Measurements from ENCODE around the gene MEPCE.
A peak's percentile ranks its signal among the peaks of the same experiment; 100 is the strongest.

MEPCE gene

DNA sequence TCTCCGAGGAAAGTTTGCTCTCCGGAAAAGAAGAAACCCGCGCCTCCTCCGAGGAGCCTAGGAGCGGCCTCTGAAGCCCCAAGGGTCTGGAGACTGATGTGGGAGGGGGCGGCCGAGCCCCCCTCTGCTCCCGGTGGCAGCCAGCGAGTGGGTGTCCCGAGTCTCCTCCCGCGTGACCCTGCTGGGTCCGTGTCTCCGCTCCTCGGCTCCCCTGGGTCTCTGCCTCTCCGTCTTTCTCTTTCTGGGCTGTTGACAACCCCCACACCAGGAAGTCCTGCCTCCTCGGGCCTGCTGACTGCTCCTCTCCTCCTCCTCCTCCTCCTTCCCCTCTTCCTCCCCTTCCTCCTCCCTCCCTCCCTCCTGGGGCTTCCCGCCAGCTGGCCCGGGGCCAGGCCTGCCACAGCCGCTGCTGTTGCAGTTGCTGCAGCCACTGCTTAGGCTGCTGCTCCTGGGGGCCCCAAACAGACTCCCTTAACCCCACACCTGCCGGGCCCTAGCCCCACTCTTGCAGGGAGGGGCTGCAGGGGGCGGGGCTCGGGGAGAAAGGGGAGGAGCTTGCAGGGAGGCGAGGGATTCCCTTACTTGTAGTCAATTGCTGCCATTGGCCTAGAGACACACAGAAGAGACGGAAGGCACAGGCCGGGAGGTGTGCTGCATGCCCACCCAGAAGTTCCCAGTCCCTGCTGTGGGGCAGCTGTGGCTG, 49.5 kb downstream of the MEPCE start, which contains the start of gene TSC22D4:
Gene TSC22D4, minus strand, starts transcription at position 257 of the 703 bp plus-strand sequence. CDS start 1,176 bp downstream, outside the sequence.
- peak; percentile 76 for DNase-seq (ENCODE audit: extremely low read depth, low read depth)
- H3K4me3 ChIP-seq (replicated peaks; ENCODE audit: low read depth, low read length): peak within 1 kb of the TSS; percentile 84
- TF ChIP-seq, protein P1, sequence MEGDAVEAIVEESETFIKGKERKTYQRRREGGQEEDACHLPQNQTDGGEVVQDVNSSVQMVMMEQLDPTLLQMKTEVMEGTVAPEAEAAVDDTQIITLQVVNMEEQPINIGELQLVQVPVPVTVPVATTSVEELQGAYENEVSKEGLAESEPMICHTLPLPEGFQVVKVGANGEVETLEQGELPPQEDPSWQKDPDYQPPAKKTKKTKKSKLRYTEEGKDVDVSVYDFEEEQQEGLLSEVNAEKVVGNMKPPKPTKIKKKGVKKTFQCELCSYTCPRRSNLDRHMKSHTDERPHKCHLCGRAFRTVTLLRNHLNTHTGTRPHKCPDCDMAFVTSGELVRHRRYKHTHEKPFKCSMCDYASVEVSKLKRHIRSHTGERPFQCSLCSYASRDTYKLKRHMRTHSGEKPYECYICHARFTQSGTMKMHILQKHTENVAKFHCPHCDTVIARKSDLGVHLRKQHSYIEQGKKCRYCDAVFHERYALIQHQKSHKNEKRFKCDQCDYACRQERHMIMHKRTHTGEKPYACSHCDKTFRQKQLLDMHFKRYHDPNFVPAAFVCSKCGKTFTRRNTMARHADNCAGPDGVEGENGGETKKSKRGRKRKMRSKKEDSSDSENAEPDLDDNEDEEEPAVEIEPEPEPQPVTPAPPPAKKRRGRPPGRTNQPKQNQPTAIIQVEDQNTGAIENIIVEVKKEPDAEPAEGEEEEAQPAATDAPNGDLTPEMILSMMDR (IDR thresholded peaks at IDR 0.05; ENCODE audit: low read depth, low read length, missing control alignments): no peak

DNA sequence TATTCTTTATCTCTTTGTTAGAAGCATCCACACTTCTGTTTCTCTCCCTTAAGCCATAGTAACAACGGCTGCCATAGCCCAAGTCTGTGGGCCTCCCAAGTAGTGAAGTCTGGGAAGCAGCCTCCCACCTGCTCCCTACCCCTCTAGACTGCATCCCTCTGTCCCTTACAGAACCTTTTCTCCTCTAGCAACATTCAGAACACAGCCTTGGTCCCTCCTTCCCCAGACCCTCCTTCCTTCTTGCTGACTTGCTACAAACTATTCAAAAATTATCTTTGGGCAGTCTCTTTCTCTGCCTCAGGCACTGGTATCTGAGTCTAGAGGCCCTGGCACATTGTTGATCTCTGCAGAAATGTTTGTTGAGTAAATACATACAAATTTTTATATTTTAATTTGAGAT, 51.8 kb downstream of the MEPCE start:
- H3K4me3 ChIP-seq (replicated peaks; ENCODE audit: low read depth, low read length): no peak overlapping the region
- no peak for DNase-seq (ENCODE audit: extremely low read depth, low read depth)
- TF ChIP-seq, protein P1 (IDR thresholded peaks at IDR 0.05; ENCODE audit: low read depth, low read length, missing control alignments): no peak

DNA sequence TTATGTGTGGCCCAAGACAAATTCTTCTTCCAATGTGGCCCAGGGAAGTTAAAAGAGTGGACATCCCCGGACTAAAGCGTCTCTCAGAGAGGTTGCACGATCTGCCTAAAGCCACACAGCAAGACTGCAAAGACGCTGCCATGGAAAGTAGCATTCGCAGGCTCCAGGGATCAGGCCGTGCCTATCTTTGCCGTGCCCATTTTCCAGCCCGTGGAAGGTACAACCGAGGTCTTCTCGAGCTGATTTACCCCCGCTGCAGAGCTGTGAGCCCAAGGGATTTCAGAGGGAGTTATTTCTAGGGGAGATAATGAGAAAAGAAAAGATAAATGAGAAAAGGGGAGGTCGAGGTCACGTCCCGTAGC, 53.1 kb downstream of the MEPCE start:
- DNase-seq (ENCODE audit: extremely low read depth, low read depth): no peak
- H3K4me3 ChIP-seq (replicated peaks; ENCODE audit: low read depth, low read length): peak overlapping the region; percentile 39
- TF ChIP-seq, protein P1 (IDR thresholded peaks at IDR 0.05; ENCODE audit: low read depth, low read length, missing control alignments): no peak

DNA sequence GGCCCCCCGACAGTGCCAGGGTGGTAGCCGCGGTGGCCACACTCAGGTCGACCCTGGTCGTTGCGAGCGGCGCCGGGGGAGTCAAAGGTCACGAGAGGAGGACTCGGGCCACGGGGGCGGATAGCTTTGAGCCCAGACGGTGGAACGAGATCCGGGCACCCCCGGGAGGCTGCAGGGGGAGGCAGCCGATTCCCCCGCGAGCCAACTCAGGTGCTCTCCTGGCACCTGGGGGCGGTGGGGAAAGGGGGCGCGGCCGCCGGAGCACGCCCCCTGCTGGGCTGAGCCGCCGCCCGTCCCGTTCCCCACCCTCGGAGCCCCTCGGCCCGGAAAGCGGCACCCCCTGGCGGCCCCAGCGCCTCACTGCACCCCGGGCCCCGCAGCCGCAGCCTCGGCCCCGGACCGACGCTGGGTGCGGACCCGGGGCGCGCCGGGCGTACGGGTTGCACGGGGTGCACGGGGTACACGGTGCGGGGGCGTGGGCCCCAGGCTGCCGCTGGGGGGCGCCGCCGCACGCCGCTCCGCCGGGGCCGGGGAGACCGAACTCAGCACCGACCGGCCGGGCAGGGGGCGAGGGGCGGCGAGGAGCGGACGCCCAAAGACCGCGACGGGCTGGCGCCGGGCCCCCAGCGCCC, 53.6 kb downstream of the MEPCE start:
- TF ChIP-seq, protein P1 (IDR thresholded peaks at IDR 0.05; ENCODE audit: low read depth, low read length, missing control alignments): peak; percentile 73
- no peak for DNase-seq (ENCODE audit: extremely low read depth, low read depth)

More for the DNA sequence above, 53.6 kb downstream of the MEPCE start:
- peak overlapping the region; percentile 39 for H3K4me3 ChIP-seq (replicated peaks; ENCODE audit: low read depth, low read length)
